HG02885 (cell line): ENCODE results near the gene TNIK.

Experiments used
- ATAC-seq: cut with Tn5 transposase; IDR thresholded peaks from one replicate; pipeline ENCODE4 v1.9.1; 2021; ENCODE audit warnings: mild to moderate bottlenecking; ENCODE audit not compliant: unreplicated experiment, poor library complexity

Gene TNIK

DNA sequence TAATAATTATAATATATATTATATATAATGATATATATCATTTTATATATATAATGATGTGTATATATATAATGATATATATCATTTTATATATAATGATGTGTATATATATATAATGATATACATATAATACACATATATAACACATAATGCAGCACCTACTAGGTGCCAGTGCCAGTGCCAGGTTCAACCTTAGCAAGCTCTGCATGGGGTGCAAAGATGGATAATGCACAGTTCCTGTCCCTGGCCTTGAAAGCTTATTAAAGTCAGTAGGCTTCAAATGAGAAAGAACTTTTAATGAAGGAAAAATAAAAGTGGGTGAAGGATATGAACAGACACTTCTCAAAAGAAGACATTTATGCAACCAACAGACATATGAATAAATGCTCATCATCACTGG is 240.9 kb downstream of the TNIK start:
- no peak for ATAC-seq

DNA sequence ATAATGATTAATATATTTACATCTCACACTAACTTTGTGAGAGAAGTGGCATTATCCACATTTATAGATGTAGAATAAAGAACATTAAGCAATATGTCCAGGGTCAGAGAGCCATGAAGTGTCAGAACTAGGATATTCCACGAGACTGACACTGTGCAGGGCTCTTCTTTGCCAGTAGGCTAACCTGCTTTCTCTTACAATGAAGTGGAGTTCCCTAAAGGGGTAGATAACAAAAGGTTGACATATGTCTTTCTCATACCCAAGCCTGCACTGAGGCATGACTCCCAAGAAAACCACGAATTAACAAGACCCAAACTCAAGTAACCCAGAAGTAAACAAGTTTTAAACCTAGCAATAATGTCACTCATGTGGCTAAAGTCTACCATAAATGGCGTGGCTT is 242.1 kb downstream of the TNIK start:
- no peak for ATAC-seq

DNA sequence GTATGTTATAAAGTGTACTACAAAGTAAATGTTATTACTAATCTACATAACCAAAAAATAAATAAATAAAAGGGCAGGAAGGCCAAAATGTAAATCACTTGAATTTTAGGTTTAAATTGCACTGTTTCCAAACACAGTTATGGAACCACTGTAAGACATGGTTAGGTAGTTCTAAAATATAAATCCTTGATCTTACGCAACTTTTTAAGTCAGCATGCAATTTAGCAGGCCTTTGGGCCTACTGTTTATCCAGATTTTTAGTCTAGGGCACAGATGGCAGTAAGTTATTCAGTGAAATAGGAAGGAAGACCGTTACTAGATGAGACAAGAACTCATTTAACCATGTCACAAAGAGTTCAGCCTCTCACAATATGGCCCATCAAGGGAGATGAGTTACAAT is 246.3 kb downstream of the TNIK start:
- no peak for ATAC-seq

DNA sequence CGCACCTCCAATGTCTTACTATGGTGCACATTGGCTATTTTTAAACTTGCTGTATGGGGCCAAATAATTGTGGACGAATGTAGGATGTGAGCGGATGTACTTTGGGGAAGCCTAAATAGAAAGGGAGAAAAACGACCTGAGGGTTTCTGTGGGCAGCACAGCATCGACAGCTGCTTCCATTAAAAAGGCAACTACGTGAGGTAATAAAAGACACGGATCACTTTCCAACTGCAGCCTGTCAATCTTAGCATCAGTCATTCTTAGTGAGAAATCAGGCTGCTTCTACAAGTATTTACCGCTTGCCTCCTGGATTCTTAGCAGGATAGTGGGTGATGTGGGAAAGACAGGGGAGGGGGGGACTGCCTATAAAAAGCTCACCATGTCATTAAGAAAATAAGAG is 247.0 kb downstream of the TNIK start:
- ATAC-seq: no peak

DNA sequence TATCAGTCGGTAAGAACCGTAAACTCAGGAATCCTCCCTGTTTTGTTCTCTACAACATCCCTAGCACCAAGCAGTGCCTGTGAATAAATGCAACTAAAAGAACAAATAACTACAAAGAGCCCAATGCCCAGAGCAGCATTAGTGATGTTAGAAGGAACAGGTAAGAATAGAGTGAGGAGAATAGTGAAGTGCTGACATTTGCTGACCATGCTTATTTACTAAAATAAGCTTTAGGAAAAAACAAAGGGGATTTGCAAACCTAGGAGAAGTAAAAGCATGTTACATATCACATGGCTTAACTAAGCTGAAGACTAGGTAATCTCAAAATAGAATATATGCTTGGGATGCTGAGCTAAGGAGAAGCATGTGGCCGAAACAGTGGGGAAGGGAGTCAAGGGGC is 247.6 kb downstream of the TNIK start:
- ATAC-seq: no peak

DNA sequence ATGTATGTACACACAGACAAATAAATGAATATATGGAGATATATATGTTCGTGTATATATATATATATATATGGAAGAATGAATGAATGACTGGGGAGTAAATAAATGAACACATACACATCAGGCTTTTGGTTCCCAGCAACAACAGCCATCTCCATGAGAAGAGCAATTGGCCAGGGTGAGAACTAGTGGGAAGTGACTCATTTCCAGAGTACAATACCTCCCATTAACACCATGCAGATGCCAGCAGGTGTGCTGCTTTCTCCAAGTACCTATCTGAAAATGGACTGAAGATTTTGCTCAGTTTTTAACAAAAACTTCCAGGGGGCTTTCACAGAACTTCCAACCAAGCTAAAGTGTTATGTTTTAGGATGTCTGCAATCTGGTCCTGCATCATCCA is 253.9 kb downstream of the TNIK start:
- ATAC-seq: no peak

DNA sequence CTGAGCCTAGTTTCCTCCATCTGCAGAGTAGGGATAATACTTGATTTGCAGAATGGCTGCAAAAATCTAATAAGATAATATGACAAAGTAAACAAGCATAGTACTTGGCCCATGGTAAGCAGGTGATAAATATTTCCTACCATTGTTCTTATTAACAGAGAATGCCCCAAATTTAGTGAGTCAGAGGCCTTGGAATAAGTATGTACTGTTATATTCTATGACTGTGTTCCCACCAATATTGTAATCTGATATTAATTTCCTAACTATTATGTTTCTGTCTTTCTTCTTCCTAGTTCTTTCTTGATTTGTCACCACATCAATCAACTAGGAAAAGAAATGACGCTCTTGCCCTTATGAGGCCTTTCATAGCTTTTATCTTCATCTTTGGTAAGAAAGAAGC is 255.3 kb downstream of the TNIK start:
- ATAC-seq: no peak

DNA sequence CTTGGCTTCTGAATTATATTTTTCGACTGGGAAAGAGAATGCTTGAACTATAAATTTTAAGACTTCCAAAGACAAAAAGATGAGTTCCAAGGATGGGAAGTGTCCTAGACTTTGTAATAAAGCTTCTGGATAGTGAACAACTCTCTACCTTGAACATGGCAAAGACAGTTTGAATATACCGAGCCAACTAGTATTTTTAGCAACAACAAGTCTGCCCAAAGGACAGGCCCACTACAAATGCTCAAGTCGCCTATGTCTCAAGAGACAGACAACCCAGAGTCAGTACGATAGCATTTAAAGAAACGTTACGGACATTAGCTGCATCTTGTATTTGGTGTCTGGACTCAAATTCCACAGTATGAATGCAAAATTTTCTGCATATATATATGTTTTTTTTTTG is 258.4 kb downstream of the TNIK start:
- no peak for ATAC-seq

DNA sequence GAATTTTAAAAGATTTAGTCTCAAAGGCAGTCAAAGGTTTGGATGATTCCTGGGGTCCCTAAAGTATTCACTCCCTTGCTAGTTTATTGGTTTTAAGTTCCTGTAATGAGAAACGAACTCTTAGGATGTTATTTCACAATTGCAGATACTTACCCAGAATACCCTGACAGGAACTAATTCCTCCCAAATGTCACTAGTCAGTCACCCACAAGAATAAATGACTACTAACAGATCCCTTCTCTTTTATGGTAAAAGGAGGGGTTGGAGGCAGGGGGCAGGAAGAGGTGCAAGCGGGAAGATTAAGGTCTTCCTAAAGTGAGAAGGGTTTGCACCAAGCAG is 259.5 kb downstream of the TNIK start:
- ATAC-seq: no peak

DNA sequence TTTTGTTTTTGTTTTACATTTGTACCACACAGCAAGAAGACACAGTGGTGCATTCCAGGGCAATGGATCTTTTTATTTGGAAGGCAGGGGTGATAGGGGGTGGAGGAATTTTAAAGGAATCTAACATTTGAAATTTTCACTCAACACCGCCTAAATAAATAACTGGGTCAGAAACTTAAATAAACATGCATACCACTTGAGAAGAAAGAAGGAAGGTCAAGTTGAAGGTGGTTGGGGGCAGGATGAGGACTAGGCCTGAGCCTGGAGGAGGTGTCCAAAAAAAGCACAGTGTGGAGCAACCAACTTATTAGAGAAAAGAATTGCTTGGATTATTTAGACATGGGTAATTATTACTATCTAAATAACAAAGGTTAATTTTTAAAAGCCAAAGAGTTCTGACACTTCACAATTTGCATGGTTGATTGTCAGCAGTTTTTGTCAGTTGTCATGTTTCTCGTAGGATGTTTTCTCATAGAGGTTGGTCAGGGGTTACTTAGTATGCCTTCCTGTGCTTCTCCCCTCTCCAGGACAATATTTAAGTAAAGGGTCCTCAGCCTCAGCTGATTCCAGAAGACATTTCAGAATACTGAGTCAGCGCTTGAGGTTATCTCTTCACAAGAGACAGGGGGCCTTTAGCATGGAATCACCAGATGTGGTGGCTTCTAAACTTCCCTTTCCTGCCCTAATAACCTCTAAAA is 260.0 kb downstream of the TNIK start:
- ATAC-seq: no peak

DNA sequence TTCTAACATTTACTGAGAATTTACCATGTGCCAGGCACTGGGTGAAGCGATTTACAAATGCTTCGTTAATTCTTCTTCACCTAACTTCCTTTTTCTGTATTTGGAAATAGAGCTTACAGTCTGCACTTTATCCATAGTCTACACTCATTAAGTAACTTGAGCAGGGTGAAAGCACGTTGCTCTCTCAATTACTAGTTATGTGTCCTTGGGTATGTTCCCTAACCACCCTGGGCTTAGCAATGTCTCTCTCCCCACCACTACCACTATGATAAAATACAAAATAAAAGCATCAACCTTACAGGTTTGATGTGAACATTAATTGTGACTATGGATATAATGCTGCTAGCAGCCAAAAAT is 260.8 kb downstream of the TNIK start:
- ATAC-seq: no peak

DNA sequence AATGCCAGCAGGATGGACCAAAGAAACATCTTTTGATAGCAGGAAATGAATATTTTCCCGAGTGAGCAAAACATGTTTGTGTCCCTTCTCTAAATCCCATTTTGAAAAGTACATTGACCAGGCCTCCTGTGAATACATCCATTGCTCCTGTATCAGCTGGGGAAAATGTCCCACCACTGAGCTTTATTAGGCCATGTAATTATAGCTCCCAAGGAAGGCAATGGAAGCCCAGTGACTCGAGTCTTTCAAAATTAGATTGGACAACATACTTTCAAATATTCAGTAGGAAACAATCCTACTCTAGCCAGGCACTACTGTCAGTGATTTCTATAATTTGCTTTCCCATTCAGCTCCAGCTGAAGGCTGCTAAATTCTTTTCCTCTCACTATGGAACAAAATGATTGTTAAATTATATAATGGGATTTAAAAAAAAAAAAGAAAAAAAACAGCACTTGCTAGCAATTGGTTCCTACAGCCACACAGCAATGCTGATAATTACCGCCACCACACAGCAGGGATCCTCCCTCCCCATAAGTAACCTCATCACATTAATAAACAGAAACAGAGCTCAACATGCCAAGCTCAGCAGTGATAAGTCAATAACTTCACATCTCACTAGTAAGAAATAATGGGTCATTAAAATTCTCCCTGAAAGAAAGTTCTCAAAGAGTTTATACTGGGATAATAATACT is 261.3 kb downstream of the TNIK start:
- no peak for ATAC-seq

DNA sequence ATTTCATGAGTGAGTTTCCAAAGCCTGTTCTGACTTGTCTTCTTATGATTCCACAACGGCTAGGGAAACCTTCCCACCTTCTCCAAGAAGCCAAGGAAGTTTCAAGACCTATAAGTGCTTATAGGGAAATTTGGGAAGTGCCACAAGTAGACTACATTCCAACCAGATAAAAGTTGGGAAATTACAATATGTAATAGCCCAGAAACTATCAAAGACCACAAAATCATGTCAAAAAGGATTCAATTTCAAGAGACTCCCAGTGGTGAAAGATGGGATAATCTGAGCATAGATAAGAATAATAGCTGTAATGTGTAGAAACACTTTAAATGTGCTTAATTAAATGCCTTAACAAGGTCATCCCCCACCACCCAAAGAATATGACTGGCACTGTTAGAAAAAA is 264.5 kb downstream of the TNIK start:
- no peak for ATAC-seq

DNA sequence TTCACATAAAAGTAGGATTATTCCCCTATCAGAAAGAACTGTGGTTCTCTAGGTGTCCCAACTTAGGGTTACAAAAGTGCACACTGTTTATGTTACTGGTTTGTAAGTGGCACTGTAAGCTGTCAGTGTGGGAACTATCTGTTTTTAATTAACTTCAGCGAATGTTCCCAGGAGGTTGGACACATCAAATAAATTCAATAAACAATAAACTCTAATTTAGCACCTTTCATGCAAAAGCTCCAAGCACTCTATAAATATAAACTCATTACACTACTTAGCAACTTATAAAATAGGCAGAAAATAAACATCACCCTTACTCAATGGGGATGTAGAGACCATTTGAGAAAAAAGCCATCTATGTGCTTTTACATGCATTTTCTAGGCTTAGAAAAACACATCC is 265.2 kb downstream of the TNIK start:
- no peak for ATAC-seq

DNA sequence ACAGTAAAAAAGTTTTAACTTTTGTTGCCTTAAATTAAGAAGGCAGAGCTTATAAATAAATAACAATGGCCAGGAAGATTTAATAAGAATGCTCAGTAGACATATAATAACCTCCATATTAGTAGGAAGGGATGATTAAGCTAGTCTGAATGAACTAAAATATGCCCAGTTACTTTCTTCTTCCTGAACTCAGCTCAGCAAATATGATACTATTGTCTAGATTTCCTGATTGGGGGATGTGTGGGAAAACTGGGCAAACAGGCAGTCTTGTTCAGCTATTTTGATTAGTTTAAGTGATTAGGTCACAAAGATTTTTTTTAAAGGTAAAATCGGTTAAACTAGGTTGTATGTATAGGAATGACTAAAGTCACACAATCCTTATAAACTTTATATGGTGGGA is 266.5 kb downstream of the TNIK start:
- no peak for ATAC-seq

DNA sequence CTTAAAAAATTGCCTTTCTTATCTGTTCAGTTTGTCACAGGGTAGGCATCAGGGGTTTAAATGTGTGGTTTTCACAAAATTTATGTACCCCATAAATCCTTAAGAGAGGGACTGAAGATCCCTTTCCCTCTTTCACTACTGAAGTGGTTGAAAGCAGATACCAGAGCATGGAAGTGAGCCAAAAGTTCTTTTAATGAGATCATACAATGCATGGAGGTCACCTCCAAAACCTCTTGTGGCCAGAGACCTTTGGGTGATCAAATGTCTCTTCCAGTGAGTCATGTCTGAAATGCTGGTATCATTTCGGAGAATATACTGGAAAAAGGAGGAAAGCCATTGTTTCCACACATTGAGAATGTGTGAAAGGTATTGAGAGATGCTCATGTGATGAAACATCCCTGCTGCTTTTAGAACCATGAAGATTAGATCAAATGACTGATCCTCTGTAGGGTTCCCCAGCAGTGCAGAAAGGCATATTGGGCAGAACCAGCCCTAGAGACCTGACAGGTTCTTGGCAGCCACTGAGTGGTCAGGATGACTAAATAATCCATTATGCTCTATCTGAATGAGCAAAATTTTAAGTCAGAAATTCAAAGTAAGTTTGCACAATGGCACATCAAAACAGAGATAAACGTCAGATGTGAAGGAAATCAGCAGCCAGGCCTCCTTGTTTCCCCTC is 267.9 kb downstream of the TNIK start:
- ATAC-seq: no peak

DNA sequence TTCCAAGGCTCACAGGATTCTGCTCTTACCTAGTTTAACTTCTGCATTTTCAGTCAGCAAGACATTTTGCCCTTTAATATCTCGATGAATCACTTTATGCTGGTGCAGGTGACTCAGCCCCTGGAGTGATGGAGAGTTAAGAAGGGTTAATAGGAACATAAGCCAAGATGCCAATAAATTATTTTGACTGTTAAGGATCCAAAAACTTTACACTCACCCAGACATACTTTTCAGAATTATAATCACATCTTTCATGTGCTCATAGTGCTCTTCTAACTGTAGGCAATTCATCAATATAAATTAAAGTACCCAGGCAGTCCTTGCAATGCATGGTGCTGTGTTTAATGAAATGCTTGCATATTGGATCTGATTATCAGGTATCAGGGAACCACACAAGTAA is 269.5 kb downstream of the TNIK start:
- ATAC-seq: no peak

DNA sequence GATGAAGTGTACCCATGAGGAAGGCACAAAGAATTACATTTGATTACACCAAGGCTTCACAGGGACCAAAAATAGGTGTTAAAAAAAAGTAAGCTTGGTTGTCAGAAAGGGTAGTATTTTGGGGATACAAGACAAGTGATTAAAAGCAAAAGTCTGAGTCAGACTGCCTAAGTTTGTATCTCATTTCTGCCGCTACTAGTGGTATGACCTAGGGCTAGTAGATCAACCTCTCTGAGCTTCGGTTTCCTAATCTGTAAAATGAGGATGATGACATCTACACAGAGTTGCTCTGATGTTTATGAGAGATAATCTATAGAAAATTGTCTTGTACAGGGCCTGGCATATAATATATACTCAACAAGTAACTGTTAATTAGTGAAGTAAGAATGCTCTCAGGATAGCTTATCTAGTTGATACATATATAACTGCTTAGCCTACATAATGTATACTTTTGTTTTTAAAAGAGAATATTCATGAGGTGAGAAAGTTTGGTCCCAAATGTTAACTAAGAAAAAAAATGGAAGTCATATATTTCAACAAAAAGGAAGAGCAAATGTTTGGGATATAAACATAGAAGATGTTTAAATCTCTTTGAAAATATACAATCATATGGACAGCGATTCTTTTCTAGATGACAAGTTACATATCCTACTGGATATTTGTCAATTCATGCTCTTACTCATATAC is 270.7 kb downstream of the TNIK start:
- ATAC-seq: peak; percentile 67

DNA sequence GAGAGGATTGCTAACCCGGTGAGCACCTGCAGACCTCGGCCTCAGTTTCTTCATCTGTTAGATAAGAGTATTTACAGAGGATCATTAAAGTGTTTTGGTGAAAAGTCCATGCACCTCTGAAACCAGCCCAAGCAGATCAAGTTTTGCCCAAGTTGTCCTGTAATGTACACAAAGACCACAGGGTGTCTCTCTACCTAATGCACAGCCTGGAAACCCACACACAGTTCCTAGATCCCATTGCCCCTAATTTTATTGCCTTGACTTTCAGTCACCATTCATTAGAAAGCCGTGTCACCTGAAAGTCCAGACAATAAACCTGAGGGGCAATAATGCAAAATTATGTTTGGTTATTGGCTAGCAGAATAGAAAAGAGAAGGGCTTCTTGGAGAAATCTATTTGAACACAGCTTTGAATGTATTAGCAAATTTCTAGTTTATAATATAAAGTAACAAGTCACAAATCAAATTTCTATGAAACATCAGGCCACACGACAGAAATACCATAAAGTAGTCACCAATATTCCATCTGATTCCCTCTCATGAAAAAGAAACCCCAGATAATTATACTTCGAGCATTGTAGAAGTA is 272.4 kb downstream of the TNIK start:
- peak; percentile 49 for ATAC-seq

DNA sequence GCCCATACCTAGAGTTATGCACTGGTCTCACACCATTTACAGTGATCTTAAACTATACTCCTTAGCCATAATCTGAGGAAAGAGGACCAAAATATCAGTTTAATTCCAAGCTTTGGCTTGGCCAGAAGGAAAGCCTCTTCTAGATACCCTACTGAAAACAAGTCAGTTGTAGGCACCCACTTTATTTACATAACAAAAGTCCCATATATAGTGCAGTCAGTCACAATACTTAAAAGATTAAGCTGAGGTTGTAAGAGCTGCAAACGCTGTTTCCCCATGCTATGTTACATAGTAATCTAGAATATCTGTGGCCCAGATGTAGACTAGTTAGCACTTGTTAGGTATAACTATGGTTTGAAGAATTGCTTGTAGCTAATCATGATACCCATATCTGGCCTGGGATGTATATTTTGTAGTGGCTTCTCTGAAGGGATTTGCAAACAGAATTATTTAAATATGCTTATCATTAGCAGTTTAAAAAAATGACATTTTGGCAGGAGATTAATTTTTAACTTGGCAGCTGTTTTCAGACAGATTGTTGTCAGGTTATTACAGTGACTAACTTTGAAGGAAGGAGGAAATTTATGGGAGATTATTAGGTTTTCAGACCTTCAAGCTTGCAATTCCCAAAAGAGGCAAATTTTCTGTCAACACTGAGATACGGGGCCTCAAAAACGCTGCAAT is 273.2 kb downstream of the TNIK start:
- ATAC-seq: no peak
